DMS153 treated with DMSO at 0.1 percent for 48 hours (cell line): Measurements from ENCODE around the gene UNC45B.
A peak's percentile ranks its signal among the peaks of the same experiment; 100 is the strongest.
"Not testable (repeated sequence)": the region's sequence is repeated elsewhere in the genome, so short reads cannot be mapped to it uniquely, and the experiment has no call there.

Experiments used
- DNase-seq: peaks from one replicate; lab custom pipeline; 2025; ENCODE audit not compliant: unreplicated experiment; lab: John Stamatoyannopoulos, UW

UNC45B gene, protein sequence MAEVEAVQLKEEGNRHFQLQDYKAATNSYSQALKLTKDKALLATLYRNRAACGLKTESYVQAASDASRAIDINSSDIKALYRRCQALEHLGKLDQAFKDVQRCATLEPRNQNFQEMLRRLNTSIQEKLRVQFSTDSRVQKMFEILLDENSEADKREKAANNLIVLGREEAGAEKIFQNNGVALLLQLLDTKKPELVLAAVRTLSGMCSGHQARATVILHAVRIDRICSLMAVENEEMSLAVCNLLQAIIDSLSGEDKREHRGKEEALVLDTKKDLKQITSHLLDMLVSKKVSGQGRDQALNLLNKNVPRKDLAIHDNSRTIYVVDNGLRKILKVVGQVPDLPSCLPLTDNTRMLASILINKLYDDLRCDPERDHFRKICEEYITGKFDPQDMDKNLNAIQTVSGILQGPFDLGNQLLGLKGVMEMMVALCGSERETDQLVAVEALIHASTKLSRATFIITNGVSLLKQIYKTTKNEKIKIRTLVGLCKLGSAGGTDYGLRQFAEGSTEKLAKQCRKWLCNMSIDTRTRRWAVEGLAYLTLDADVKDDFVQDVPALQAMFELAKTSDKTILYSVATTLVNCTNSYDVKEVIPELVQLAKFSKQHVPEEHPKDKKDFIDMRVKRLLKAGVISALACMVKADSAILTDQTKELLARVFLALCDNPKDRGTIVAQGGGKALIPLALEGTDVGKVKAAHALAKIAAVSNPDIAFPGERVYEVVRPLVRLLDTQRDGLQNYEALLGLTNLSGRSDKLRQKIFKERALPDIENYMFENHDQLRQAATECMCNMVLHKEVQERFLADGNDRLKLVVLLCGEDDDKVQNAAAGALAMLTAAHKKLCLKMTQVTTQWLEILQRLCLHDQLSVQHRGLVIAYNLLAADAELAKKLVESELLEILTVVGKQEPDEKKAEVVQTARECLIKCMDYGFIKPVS

DNA sequence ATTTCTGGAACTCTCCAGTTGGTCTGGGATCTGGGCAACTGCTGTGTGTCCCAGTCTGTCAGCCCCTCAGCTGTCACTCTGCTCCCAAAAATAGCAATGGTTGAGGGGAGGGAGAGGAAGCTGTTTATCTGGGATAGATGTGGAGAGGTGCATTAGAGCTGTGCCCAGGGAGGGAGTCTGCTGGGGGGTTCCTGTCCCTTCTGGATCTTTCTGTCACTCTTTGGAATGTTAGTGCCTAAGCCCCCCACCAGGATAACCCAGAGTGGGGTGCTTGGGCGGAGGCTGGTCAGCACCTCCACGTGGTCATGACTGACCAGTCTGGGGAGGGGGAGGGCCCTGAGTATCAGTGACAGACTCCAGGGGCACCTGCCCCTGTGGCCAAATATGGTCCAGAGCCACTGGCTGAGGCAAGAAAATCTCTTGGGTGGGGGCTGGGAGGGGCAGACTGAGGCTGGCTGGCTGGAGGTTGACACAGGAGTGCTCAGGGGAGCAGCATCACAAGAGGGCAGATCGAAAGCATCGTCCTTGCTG, at the start of gene UNC45B:
TSS of gene UNC45B (plus strand) at position 443 of the 531 bp plus-strand sequence. CDS start 447 bp downstream, outside the sequence.
- DNase-seq: no peak

DNA sequence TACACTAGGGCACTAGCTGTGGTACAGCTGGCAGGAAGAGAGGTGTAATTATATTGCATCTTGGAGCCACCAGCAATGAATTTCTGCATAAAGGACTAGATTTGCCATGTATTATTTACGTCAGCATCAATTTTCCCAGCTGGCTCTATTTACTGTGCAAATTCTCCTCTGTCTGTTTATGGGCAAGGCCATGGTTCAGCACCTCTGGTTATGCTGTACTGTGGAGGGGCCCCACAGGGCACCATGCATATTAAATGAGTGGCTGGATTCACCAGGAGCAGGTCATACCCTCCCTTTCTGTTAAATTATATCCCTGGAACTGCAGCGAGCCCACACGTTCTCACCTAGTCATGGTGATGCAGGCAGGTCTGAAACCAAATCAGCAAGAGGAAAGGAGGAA, 47.7 kb upstream of the UNC45B start:
- no peak for DNase-seq

DNA sequence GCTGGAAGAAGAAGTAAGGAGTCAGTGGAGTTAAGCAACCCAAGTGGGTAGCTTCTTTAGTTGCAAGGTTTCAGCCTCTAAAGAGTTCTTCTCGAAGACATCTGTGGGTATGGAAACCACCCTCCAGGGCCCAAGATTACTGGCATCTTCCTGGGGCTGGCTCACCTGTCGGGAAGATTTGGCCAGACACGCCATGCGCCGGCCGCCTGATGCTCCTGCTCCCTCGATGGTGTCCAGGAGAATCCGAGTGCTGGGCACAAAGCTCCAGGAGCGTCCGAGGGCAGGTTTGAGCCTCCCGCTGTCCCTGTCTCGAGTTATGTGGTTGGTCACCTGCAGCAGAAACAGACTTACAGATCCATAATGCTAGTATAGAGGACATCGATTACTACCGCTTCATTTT, 46.6 kb upstream of the UNC45B start:
- no peak for DNase-seq

- no peak for DNase-seq
These were observed 45.9 kb upstream of the UNC45B start for GRCh38 chr17:35101725-35102124.

- DNase-seq: no peak
These were observed 44.3 kb upstream of the UNC45B start for GRCh38 chr17:35103271-35103670.

- DNase-seq: no peak
These were observed 42.7 kb upstream of the UNC45B start for GRCh38 chr17:35104844-35105450.

- DNase-seq: not testable (repeated sequence)
These were observed 36.8 kb upstream of the UNC45B start for GRCh38 chr17:35110791-35111190.

DNA sequence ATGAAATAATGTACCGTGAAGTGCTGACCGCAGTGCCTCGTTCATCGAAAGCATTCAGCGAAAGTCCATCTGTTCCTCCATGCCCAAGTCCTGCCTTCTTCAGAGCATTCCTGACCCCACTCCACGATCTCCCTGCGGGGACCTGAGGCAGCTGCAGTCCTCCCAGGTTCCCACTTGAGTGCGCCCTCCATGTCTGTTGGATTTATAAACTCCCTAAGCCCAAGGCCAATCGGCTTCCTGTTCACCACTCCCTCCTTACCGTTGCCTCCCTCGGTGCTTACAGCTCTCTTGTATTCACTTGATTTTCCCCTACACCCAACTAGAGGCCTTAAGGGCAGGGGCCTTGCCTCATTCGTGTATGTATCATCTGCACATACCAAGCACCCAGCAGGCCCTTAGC, 30.8 kb upstream of the UNC45B start:
- no peak for DNase-seq

GRCh38 chr17:35117984-35118383, 29.6 kb upstream of the UNC45B start:
- no peak for DNase-seq

- DNase-seq: peak; percentile 50
These were observed 28.0 kb upstream of the UNC45B start, which contains the start of gene RAD51D for GRCh38 chr17:35119370-35120165. TSS of gene RAD51D (minus strand) at chr17:35119860. CDS start at chr17:35119613, 247 bp downstream.

- DNase-seq: no peak
These were observed 26.3 kb upstream of the UNC45B start, which contains the start of gene FNDC8 for GRCh38 chr17:35121315-35121714. TSS of gene FNDC8 (plus strand) at chr17:35121615. CDS start at chr17:35121694, 79 bp downstream.

GRCh38 chr17:35127751-35128514, 19.7 kb upstream of the UNC45B start:
- no peak for DNase-seq

DNA sequence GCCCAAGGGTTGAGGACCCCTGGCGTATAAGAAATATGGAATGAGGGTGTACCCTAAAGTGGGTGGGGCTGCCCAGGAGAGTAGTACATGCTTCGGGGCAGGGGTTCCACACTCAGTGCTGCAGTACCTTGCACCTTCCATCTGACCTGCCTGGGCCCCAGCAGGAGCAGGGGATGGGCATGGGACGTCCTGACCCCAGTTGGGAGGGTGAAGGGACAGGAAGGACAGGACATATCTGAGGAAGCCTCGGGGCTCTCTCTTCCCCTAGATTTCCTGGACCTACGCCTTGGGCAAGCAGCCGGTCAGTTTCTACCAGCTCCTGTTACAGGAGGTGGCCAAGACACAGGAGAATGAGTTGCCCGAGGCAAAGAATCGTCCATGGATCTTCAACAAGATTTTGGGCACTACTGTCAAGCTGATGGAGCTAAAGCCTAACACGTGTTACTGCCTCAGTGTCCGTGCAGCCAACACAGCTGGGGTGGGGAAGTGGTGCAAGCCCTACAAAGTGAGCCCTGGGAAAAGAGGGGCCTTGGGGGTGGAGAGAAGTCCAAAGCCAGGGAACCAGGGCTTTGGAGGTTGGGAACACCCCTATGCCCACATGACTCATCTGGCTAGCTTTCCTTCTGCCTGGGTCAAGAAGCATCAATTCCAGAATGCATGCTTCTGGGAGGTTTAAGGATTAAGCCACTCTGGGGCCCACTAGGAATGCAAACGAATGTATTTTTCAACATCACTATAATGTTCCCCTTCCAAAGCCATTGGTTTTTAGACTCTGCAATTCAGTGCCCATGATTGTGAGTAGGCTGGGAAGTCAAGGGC, 18.3 kb upstream of the UNC45B start:
- DNase-seq: no peak

- DNase-seq: no peak
These were observed 17.7 kb upstream of the UNC45B start for GRCh38 chr17:35129973-35130351.

DNA sequence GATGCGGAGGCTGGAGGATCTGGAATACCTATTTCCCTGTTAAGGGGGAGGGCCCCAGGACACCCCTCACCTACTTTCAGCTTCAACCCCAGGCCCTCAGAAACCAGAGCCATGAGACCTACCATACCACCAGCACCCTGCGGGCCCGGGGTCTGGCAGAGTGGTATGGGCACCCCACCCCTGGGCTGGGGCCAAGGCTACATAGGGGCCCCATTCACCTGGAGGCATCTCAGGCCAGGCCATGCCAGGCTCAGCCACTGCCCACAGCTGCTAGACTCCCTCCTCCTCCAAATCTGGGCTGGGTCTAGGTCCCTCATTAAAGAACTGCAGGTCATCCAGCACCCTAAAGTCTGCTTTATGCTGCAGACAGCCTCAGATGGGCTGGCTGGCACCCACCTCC, 17.2 kb upstream of the UNC45B start:
- DNase-seq: no peak

DNA sequence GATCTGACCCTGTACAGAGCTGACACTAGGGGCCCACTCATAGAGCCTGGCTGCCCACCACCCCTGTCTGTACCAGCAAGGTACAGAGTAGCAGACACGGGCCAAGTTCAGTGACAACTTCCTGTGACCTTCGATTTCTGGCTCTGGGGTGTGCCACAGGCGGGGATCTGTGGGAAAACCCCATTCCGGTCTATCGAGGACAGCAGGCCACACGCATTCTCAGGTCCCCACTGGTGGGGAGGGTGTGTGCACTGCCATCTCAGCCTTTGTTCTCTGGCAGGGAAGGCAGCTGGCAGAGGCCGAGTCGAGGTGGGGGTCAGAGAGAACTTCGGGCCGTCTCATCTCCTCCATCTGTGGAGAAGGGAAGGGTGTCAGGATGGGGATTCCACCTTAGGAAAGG, 15.5 kb upstream of the UNC45B start:
- DNase-seq: no peak

DNA sequence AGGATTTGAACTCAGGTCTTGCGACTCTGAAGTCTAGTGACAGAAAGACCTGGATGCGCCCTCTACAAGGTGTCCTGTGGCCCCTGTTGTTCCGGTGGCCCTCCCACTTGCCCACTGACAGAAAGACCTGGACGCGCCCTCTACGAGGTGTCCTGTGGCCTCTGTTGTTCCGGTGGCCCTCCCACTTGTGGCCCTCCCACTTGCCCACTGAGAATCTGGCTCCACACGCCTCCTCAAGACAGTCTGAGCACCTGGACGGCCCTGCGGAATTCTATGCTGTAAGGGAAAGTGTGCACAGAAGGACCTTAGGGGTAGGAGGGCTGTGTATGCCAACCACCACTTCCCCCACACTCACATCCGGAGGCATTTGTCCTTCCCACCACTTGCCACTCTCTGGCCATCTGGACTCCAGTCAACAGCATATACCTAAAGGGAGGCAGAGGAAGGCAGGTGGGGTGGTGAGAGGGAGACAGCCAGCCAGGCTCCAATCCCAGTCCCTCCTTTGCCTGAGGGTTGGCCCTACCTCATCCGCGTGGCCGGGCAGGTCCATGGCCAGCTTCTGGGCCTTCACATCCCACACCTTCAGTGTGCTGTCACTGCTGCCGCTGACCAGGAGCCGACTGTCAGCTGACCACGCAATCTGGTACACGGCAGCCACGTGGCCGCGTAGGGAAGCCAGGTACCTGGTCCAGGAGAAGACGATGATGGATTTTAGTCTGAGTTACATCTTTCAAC, 14.6 kb upstream of the UNC45B start:
- no peak for DNase-seq

DNA sequence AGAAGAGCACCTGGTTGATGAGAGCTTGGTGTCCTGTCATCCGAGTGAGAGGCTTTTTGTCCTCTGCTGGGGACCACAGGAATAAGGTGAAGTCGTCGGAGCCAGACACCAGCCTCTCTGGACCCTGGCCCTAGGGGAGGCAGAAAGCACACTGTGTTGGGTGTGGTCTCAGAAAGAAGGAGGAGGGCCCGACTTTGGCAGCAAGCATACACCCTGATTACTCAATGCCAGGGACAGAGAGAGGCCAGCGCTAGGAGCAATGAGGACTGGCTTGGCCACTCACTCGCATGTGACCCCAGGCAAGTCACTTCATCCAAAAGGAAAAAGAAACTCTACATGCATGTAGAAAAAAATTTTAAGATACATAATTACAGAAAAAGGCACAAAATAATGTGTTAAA, 12.3 kb upstream of the UNC45B start:
- DNase-seq: no peak
